NOMO-1 treated with dmso at 0.1 percent for 144 hours (cell line): ENCODE results near the gene GREM1.

Experiments used
- DNase-seq: peaks from one replicate; lab custom pipeline; 2025; ENCODE audit not compliant: unreplicated experiment; lab: John Stamatoyannopoulos, UW

Gene GREM1

GRCh38 chr15:32730677-32731654, 13.2 kb downstream of the GREM1 start:
- DNase-seq = no peak

- no peak for DNase-seq
Observed at GRCh38 chr15:32732574-32733157, 14.9 kb downstream of the GREM1 start.

- DNase-seq = no peak
Observed at GRCh38 chr15:32733281-32733680, 15.5 kb downstream of the GREM1 start.

- no peak for DNase-seq
Observed at GRCh38 chr15:32735989-32736700, 18.3 kb downstream of the GREM1 start.

GRCh38 chr15:32736701-32737061, 18.9 kb downstream of the GREM1 start:
- DNase-seq = no peak

GRCh38 chr15:32737304-32737703, 19.5 kb downstream of the GREM1 start:
- no peak for DNase-seq

- DNase-seq = no peak
Observed at GRCh38 chr15:32738666-32739065, 20.9 kb downstream of the GREM1 start.

- DNase-seq = no peak
Observed at GRCh38 chr15:32739522-32740063, 21.8 kb downstream of the GREM1 start.

- no peak for DNase-seq
Observed at GRCh38 chr15:32743411-32744140, 25.8 kb downstream of the GREM1 start.

GRCh38 chr15:32746116-32746857, 28.5 kb downstream of the GREM1 start:
- DNase-seq = no peak

GRCh38 chr15:32747921-32748342, 30.1 kb downstream of the GREM1 start:
- DNase-seq = no peak

GRCh38 chr15:32750979-32751378, 33.2 kb downstream of the GREM1 start:
- no peak for DNase-seq

GRCh38 chr15:32757426-32757825, 39.6 kb downstream of the GREM1 start:
- no peak for DNase-seq

GRCh38 chr15:32763295-32763694, 45.5 kb downstream of the GREM1 start:
- no peak for DNase-seq

- DNase-seq = no peak
Observed at GRCh38 chr15:32765236-32765635, 47.4 kb downstream of the GREM1 start.

GRCh38 chr15:32766101-32766500, 48.3 kb downstream of the GREM1 start:
- no peak for DNase-seq

- DNase-seq = no peak
Observed at GRCh38 chr15:32767236-32767635, 49.4 kb downstream of the GREM1 start.

GRCh38 chr15:32774022-32774421, 56.2 kb downstream of the GREM1 start:
- DNase-seq = no peak

- no peak for DNase-seq
Observed at GRCh38 chr15:32775103-32775502, 57.3 kb downstream of the GREM1 start.
